HepG2 (cell line): Measurements from ENCODE around the gene RAB24. TPM values are rescaled to one million over a fixed set of nuclear protein-coding genes. Genes with fewer than 3 reads are reported as not detected.

Experiments used
- AGO2 ChIP-seq: fragments of 200-400 bp; formaldehyde crosslinking; optimal IDR thresholded peaks from 2 replicates; pipeline ENCODE3; 2017; ENCODE audit warnings: mild to moderate bottlenecking, low read depth, low read length, moderate library complexity
- ETV5 ChIP-seq: IDR thresholded peaks from 2 replicates; pipeline ENCODE4 v1.6.1; 2018; ENCODE audit warnings: missing biosample characterization, missing genetic modification reagents, inconsistent platforms, borderline replicate concordance
- FOXC1 ChIP-seq: sonication (generic); formaldehyde crosslinking; IDR thresholded peaks from 2 replicates; pipeline ENCODE4 v1.8.0; 2022; ENCODE audit warnings: mild to moderate bottlenecking, missing genetic modification reagents, borderline replicate concordance
- GLI4 ChIP-seq: sonication (generic); formaldehyde crosslinking; IDR thresholded peaks from 2 replicates; pipeline ENCODE4 v1.5.1; 2020; ENCODE audit warnings: missing genetic modification reagents, mild to moderate bottlenecking, moderate library complexity, borderline replicate concordance
- HDAC1 ChIP-seq: sonication (generic); formaldehyde crosslinking; IDR thresholded peaks from 2 replicates; pipeline ENCODE4 v1.5.1; 2020; ENCODE audit warnings: mild to moderate bottlenecking, missing genetic modification reagents
- HOXA3 ChIP-seq: sonication (generic); formaldehyde crosslinking; IDR thresholded peaks from 2 replicates; pipeline ENCODE4 v1.5.0; 2020; ENCODE audit warnings: missing genetic modification reagents
- NCOR1 ChIP-seq: fragments of 200-600 bp; sonication (generic); IDR thresholded peaks from 2 replicates; pipeline ENCODE4 v1.7.0; 2017; ENCODE audit warnings: antibody characterized with exemption, low read length, borderline replicate concordance
- PBX3 ChIP-seq: sonication (generic); formaldehyde crosslinking; IDR thresholded peaks from 2 replicates; pipeline ENCODE4 v1.8.1; 2023; ENCODE audit warnings: missing genetic modification reagents, inconsistent platforms, borderline replicate concordance
- PRDM15 ChIP-seq: sonication (generic); formaldehyde crosslinking; IDR thresholded peaks from 2 replicates; pipeline ENCODE4 v1.4.0; 2020; ENCODE audit warnings: missing genetic modification reagents
- SOX5 ChIP-seq: IDR thresholded peaks from 2 replicates; pipeline ENCODE4 v1.6.1; 2016; ENCODE audit warnings: borderline replicate concordance
- TFDP2 ChIP-seq: sonication (generic); formaldehyde crosslinking; IDR thresholded peaks from 2 replicates; pipeline ENCODE4 v1.4.0; 2020; ENCODE audit warnings: missing genetic modification reagents
- ZKSCAN5 ChIP-seq: sonication (generic); formaldehyde crosslinking; IDR thresholded peaks from 2 replicates; pipeline ENCODE4 v1.5.1; 2020; ENCODE audit warnings: mild to moderate bottlenecking, missing genetic modification reagents
- ZNF180 ChIP-seq: sonication (generic); formaldehyde crosslinking; IDR thresholded peaks from 2 replicates; pipeline ENCODE4 v1.4.0; 2020; ENCODE audit warnings: low read depth, missing genetic modification reagents, borderline replicate concordance
- ZNF234 ChIP-seq: sonication (generic); formaldehyde crosslinking; conservative IDR thresholded peaks from 2 replicates; pipeline ENCODE4 v1.5.1; 2020; ENCODE audit warnings: mild to moderate bottlenecking, missing genetic modification reagents
- ZNF263 ChIP-seq: sonication (generic); formaldehyde crosslinking; IDR thresholded peaks from 2 replicates; pipeline ENCODE4 v1.4.0; 2020; ENCODE audit warnings: missing genetic modification reagents
- ZNF292 ChIP-seq: sonication (generic); formaldehyde crosslinking; IDR thresholded peaks from 2 replicates; pipeline ENCODE4 v1.8.1; 2022; ENCODE audit warnings: mild to moderate bottlenecking, low read depth, missing genetic modification reagents, borderline replicate concordance
- ZNF770 ChIP-seq: sonication (generic); formaldehyde crosslinking; IDR thresholded peaks from 2 replicates; pipeline ENCODE4 v1.5.0; 2020; ENCODE audit warnings: mild to moderate bottlenecking, missing genetic modification reagents
- ZSCAN31 ChIP-seq: sonication (generic); formaldehyde crosslinking; IDR thresholded peaks from 2 replicates; pipeline ENCODE4 v1.5.0; 2020; ENCODE audit warnings: low read depth, mild to moderate bottlenecking, missing genetic modification reagents
- polyA plus RNA-seq, 8 experiments: library from polyadenylated mRNA; depleted of rRNA in 3 of 8; stranded (reverse) in 7 of 8; unstranded in 1 of 8; fragments of >200 nt; fragmentation: Illumina TruSeq in 4 of 8; extraction: Trizol in 4 of 8; gene quantifications; 2 replicates each; pipeline versions ENCODE4 v1.2.1 to v1.2.3, GENCODE V29; 2011 to 2016; ENCODE audit warnings: low read depth in 4 of 8, missing spikeins in 1 of 8, mixed read lengths in 1 of 8; ENCODE audit not compliant: insufficient read depth in 1 of 8
- total RNA-seq, 5 experiments: library from RNA; depleted of rRNA; stranded (reverse); fragments of >200 nt; fragmentation: Illumina TruSeq; extraction: Trizol; gene quantifications; 2 replicates each; pipeline ENCODE4 v1.2.3, GENCODE V29; 2016; ENCODE audit warnings: low read depth in 1 of 5

Gene RAB24
- total and polyA plus RNA-seq, 2 of the 13 experiments (the other 11 are each of a cell fraction or from before 2014, with no cell fraction given), result 22.9 to 63.7 TPM

- peak; percentile 23; the same call in 1 of the 2 replicates for TF ChIP-seq ZNF770 (CRISPR knock-in tag)
- peak; percentile 98 for TF ChIP-seq HDAC1 (CRISPR knock-in tag)
- peak; percentile 77 for TF ChIP-seq TFDP2
- peak; percentile 20; the same call in 1 of the 2 replicates for TF ChIP-seq SOX5 (CRISPR knock-in tag)
- TF ChIP-seq ETV5 (CRISPR knock-in tag), result peak; percentile 62; the same call in 1 of the 2 replicates
- TF ChIP-seq PBX3 (CRISPR knock-in tag), result peak; percentile 71; the same call in 1 of the 2 replicates
- TF ChIP-seq GLI4, result no peak
- TF ChIP-seq AGO2, result peak; percentile 52
- peak; percentile 47; the same call in 1 of the 2 replicates for TF ChIP-seq ZNF234
- no peak for TF ChIP-seq ZNF180 (CRISPR knock-in tag)
- TF ChIP-seq ZKSCAN5 (CRISPR knock-in tag), result 0 out of 2 replicates have a peak, but pooled peaks have one; percentile 16
- TF ChIP-seq ZNF292 (CRISPR knock-in tag), result peak; percentile 49; the same call in 1 of the 2 replicates
- peak; percentile 36; the same call in 1 of the 2 replicates for TF ChIP-seq ZNF263 (CRISPR knock-in tag)
- TF ChIP-seq NCOR1, result peak; percentile 21; the same call in 1 of the 2 replicates
- TF ChIP-seq PRDM15 (CRISPR knock-in tag), result 0 out of 2 replicates have a peak, but pooled peaks have one; percentile 17
- TF ChIP-seq FOXC1 (CRISPR knock-in tag), result 0 out of 2 replicates have a peak, but pooled peaks have one; percentile 41
- TF ChIP-seq ZSCAN31, result peak; percentile 57; the same call in 1 of the 2 replicates
- TF ChIP-seq HOXA3, result peak; percentile 68
These were observed 48.1 kb upstream of the RAB24 start, which contains the start of gene LMAN2 (continued) for GRCh38 chr5:177351392-177352329.
